GM12892 (cell line): Measurements from ENCODE around the gene ZNRF3.

Experiments
- POLR2A ChIP-seq: IDR thresholded peaks from 2 replicates; pipeline ENCODE4 v1.6.1; 2011; ENCODE audit warnings: low read depth, low read length, control low read depth
- TAF1 ChIP-seq: IDR thresholded peaks from 2 replicates; pipeline ENCODE4 v1.6.1; 2011; ENCODE audit warnings: low read depth, mild to moderate bottlenecking, control low read depth, low read length, borderline replicate concordance

DNA sequence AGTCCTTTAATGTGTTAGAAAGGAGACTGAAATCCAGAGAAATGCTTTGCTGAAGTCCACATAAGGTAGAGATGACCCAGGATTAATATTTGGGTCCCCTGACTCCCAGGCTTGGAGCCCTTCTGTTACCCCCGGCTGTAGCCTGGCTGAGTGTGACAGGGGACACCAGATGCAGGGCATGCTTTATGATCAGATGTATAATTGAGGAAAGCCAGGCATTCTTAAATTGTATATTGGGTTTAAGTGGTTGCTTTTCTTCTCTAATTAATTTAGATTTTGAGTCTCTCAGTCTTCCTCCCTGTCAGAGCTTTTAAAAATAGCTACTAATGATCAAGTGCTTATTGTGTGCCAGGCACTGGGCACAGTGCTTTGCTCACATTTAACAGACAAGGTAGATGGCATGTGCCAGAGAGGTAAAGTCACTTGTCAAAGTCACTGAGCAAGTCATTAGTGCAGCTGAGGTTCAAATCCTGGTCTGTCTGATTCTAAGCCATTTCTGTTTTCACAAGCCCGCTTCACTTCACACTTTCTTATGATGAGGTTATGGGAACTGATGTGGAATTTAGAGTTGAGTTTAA is 7.9 kb downstream of the ZNRF3 start:
- TF ChIP-seq POLR2A (no peak), TAF1 (no peak)
